Keratinocyte (primary cell): Measurements from ENCODE around the gene CREBRF. TPM values are rescaled to one million over a fixed set of nuclear protein-coding genes. Genes with fewer than 3 reads are reported as not detected.

Source experiments
- DNase-seq: peaks from one replicate; pipeline ENCODE4 v3.0.0-alpha.2; 2011; ENCODE audit warnings: low read depth, missing footprints, low spot score
- FAIRE-seq: peaks from 2 replicates; lab custom pipeline; 2011; peaks lifted over from hg19 to GRCh38; lab: Jason Lieb, UNC
- H2AFZ ChIP-seq: 2 replicates; pipeline ENCODE4 v1.6.0; 2012; ENCODE audit warnings: low read length, control low read depth, inconsistent platforms; ENCODE audit not compliant: control insufficient read depth
- H3K27ac ChIP-seq: 2 replicates; pipeline ENCODE4 v1.5.1; 2011; ENCODE audit warnings: low read length; ENCODE audit not compliant: control insufficient read depth, insufficient read depth
- H3K27me3 ChIP-seq: 3 replicates; pipeline ENCODE4 v1.6.0; 2011; ENCODE audit warnings: low read length; ENCODE audit not compliant: control insufficient read depth, insufficient read depth; ENCODE audit errors: extremely low read depth
- H3K36me3 ChIP-seq, 2 experiments: 2 replicates in 1 of 2; 3 replicates in 1 of 2; pipeline ENCODE4 v1.5.1; 2011; ENCODE audit warnings: low read length in 2 of 2, mild to moderate bottlenecking in 1 of 2; ENCODE audit not compliant: control insufficient read depth in 2 of 2, insufficient read depth in 2 of 2; ENCODE audit errors: extremely low read depth in 1 of 2
- H3K4me1 ChIP-seq: 3 replicates; pipeline ENCODE4 v1.5.1; 2011; ENCODE audit warnings: low read length; ENCODE audit not compliant: control insufficient read depth, insufficient read depth; ENCODE audit errors: extremely low read depth
- H3K4me2 ChIP-seq: 3 replicates; pipeline ENCODE4 v1.6.0; 2011; ENCODE audit warnings: low read depth, low read length; ENCODE audit not compliant: control insufficient read depth, insufficient read depth; ENCODE audit errors: extremely low read depth
- H3K4me3 ChIP-seq, 3 experiments: fragments of 200-600 bp in 1 of 3; sonication (generic) in 1 of 3; 2 replicates in 2 of 3; 3 replicates in 1 of 3; pipeline ENCODE4 v1.5.1; 2011 to 2016; ENCODE audit warnings: low read length in 3 of 3, mild to moderate bottlenecking in 3 of 3, control low read depth in 2 of 3, inconsistent platforms in 1 of 3, low read depth in 1 of 3, mixed read lengths in 1 of 3, mixed run types in 1 of 3, moderate library complexity in 1 of 3; ENCODE audit not compliant: control insufficient read depth in 2 of 3, insufficient read depth in 2 of 3; ENCODE audit errors: extremely low read depth in 1 of 3
- H3K79me2 ChIP-seq: 2 replicates; pipeline ENCODE4 v1.6.0; 2012; ENCODE audit warnings: low read length; ENCODE audit not compliant: control insufficient read depth, insufficient read depth
- H3K9ac ChIP-seq: 3 replicates; pipeline ENCODE4 v1.6.0; 2011; ENCODE audit warnings: low read length; ENCODE audit not compliant: control insufficient read depth, insufficient read depth; ENCODE audit errors: extremely low read depth
- H3K9me1 ChIP-seq: 3 replicates; pipeline ENCODE4 v1.6.0; 2011; ENCODE audit warnings: low read length; ENCODE audit not compliant: control insufficient read depth, insufficient read depth; ENCODE audit errors: extremely low read depth
- H3K9me3 ChIP-seq: 2 replicates; pipeline ENCODE4 v1.5.1; 2012; ENCODE audit warnings: low read depth, low read length; ENCODE audit not compliant: control insufficient read depth
- H4K20me1 ChIP-seq: 3 replicates; pipeline ENCODE4 v1.6.0; 2011; ENCODE audit warnings: low read length; ENCODE audit not compliant: control insufficient read depth, insufficient read depth; ENCODE audit errors: extremely low read depth
- CTCF ChIP-seq, 3 experiments: IDR thresholded peaks in 1 of 3; conservative IDR thresholded peaks in 1 of 3; optimal IDR thresholded peaks in 1 of 3; 2 replicates in 2 of 3; 3 replicates in 1 of 3; pipeline versions ENCODE3 to v1.5.1; 2011; ENCODE audit warnings: low read length in 3 of 3, mild to moderate bottlenecking in 3 of 3, moderate library complexity in 2 of 3, control low read depth in 1 of 3, inconsistent platforms in 1 of 3; ENCODE audit not compliant: insufficient read depth in 2 of 3; ENCODE audit errors: extremely low read depth in 1 of 3
- EZH2 ChIP-seq: IDR thresholded peaks from one replicate; pipeline ENCODE4 v1.6.1; 2012; ENCODE audit warnings: inconsistent platforms, mild to moderate bottlenecking, low read length, moderate library complexity
- dilution Hi-C: fragments of 300-500 bp; cut with MboI; formaldehyde crosslinking; loops from one replicate; pipeline ENCODE4 v1.7.0; 2020; ENCODE audit warnings: low sequenced_read_pairs; ENCODE audit not compliant: extremely low pct_ligation_motif_present
- polyA plus RNA-seq, 5 experiments: library from polyadenylated mRNA; depleted of rRNA in 3 of 5; stranded (reverse) in 3 of 5; stranded (forward) in 1 of 5; unstranded in 1 of 5; fragments of >200 nt; gene quantifications; 1 replicate in 1 of 5; 2 replicates in 3 of 5; 3 replicates in 1 of 5; pipeline versions ENCODE4 v1.2.1 to v1.2.3, GENCODE V29; 2011 to 2012; ENCODE audit warnings: missing spikeins in 2 of 5, low read depth in 1 of 5, low replicate concordance in 1 of 5

The CREBRF gene
- polyA plus RNA-seq, 1 donor (not counting 4 experiments of a cell fraction or from before 2014, with no cell fraction given): 4.1 TPM

GRCh38 chr5:173099461-173099860, 43.3 kb downstream of the CREBRF start:
- Histone ChIP-seq H3K4me3 (no peak overlapping the region), H4K20me1 (no peaks in the 10 kb centered on the region), H3K36me3 (no peaks in the 10 kb centered on the region), H3K79me2 (no peaks in the 10 kb centered on the region), H3K4me1 (peaks cover under 1% of the 10 kb centered on the region), H2AFZ (no peak overlapping the region), H3K9me3 (no peaks in the 10 kb centered on the region), H3K4me2 (no peak overlapping the region), H3K27me3 (no peaks in the 10 kb centered on the region), H3K9ac (no peak overlapping the region), H3K9me1 (no peaks in the 10 kb centered on the region), H3K27ac (no peak overlapping the region)
- DNase-seq (no peak), FAIRE-seq (no peak)
- dilution Hi-C loops: no loop called here
- TF ChIP-seq EZH2 (no peak), CTCF (optimal IDR thresholded peaks at IDR 0.05 in 1 of 3, IDR thresholded peaks at IDR 0.05 in 1 of 3, conservative IDR thresholded peaks at IDR 0.05 in 1 of 3; ENCODE audit: extremely low read depth in 1 of 3, insufficient read depth in 2 of 3, low read length in 3 of 3) (no peak)

GRCh38 chr5:173101245-173101644, 45.1 kb downstream of the CREBRF start:
- no peaks in the 10 kb centered on the region for H3K79me2 ChIP-seq
- dilution Hi-C loops: no loop called here
- no peak overlapping the region for H3K9ac ChIP-seq
- no peaks in the 10 kb centered on the region for H3K9me1 ChIP-seq
- no peaks in the 10 kb centered on the region for H3K9me3 ChIP-seq
- no peaks in the 10 kb centered on the region for H3K4me1 ChIP-seq
- no peak overlapping the region for H2AFZ ChIP-seq
- no peak overlapping the region for H3K4me3 ChIP-seq
- H4K20me1 ChIP-seq: no peaks in the 10 kb centered on the region
- H3K27ac ChIP-seq: no peak overlapping the region
- FAIRE-seq: no peak
- TF ChIP-seq CTCF (optimal IDR thresholded peaks at IDR 0.05 in 1 of 3, IDR thresholded peaks at IDR 0.05 in 1 of 3, conservative IDR thresholded peaks at IDR 0.05 in 1 of 3; ENCODE audit: extremely low read depth in 1 of 3, insufficient read depth in 2 of 3, low read length in 3 of 3) (no peak), EZH2 (no peak)
- DNase-seq: no peak
- no peak overlapping the region for H3K4me2 ChIP-seq
- H3K27me3 ChIP-seq: no peaks in the 10 kb centered on the region
- no peaks in the 10 kb centered on the region for H3K36me3 ChIP-seq
